ENCODE measurements around the gene CDCA7. TPM values are rescaled to one million over a fixed set of nuclear protein-coding genes. Genes with fewer than 3 reads are reported as not detected.

CDCA7 gene
- total RNA-seq: 0.95 and 2.3 TPM in 2 replicates

DNA sequence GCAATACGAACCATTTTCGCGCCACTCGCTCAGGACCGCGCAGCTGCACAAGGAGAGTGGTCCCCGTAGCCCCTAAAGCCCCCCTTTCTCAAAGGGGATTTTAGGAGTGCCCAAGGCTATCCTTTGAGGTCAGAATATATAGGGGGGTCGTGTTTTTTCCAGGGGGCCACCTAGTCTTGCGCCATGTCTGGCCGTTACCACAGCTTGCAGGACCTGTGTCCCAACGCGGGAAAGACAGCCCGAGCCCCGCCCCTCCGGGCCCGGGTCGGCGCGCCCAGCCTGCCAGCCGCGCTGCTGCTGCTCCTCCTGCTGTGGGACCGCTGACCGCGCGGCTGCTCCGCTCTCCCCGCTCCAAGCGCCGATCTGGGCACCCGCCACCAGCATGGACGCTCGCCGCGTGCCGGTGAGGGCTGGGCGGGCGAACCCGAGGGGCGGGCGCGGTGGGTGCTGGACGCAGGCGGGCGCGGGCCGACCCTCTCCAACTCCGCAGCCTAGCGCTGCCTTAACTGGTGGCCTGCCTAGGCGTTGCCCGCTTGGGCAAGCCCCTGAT is at the start of gene CDCA7:
Gene CDCA7, plus strand, starts transcription at position 291 of the 550 bp plus-strand sequence. Its CDS starts 92 bp downstream, at position 383.

